Myocyte (in vitro differentiated cells): ENCODE results near the gene MIEF1. TPM values are rescaled to one million over a fixed set of nuclear protein-coding genes. Genes with fewer than 3 reads are reported as not detected.

ENCODE experiments used
- DNase-seq: peaks from one replicate; pipeline ENCODE4 v3.0.0-alpha.2; 2012; ENCODE audit warnings: low read depth
- total RNA-seq: library from RNA; depleted of rRNA; stranded (reverse); fragments of >200 nt; gene quantifications from 2 replicates; pipeline ENCODE4 v1.2.3, GENCODE V29; 2014

Gene MIEF1
- total RNA-seq, 1 donor from 2014 or later = 21.0 TPM

- no peak for DNase-seq
Measured at GRCh38 chr22:39470451-39471291, 31.4 kb upstream of the MIEF1 start.

GRCh38 chr22:39471381-39472141, 30.5 kb upstream of the MIEF1 start:
- no peak for DNase-seq

GRCh38 chr22:39472570-39473556, 29.2 kb upstream of the MIEF1 start:
- no peak for DNase-seq

- no peak for DNase-seq
Measured at GRCh38 chr22:39473851-39474250, 28.2 kb upstream of the MIEF1 start.

- no peak for DNase-seq
Measured at GRCh38 chr22:39474351-39475111, 27.6 kb upstream of the MIEF1 start.

GRCh38 chr22:39475337-39475736, 26.8 kb upstream of the MIEF1 start:
- DNase-seq = no peak

- no peak for DNase-seq
Measured at GRCh38 chr22:39475902-39476301, 26.2 kb upstream of the MIEF1 start.

- no peak for DNase-seq
Measured at GRCh38 chr22:39476664-39477063, 25.4 kb upstream of the MIEF1 start.

GRCh38 chr22:39477542-39477941, 24.5 kb upstream of the MIEF1 start:
- no peak for DNase-seq

- DNase-seq = peak; percentile 46
Measured at GRCh38 chr22:39478441-39478850, 23.6 kb upstream of the MIEF1 start.

GRCh38 chr22:39479254-39479653, 22.8 kb upstream of the MIEF1 start:
- no peak for DNase-seq

- no peak for DNase-seq
Measured at GRCh38 chr22:39480557-39480956, 21.5 kb upstream of the MIEF1 start.

- DNase-seq = no peak
Measured at GRCh38 chr22:39481054-39481453, 21.0 kb upstream of the MIEF1 start.

- no peak for DNase-seq
Measured at GRCh38 chr22:39481595-39481994, 20.5 kb upstream of the MIEF1 start.

- DNase-seq = peak; percentile 65
Measured at GRCh38 chr22:39482768-39483167, 19.3 kb upstream of the MIEF1 start.

- no peak for DNase-seq
Measured at GRCh38 chr22:39486951-39487825, 14.9 kb upstream of the MIEF1 start.

GRCh38 chr22:39487826-39488520, 14.1 kb upstream of the MIEF1 start:
- no peak for DNase-seq

GRCh38 chr22:39488563-39489083, 13.5 kb upstream of the MIEF1 start:
- DNase-seq = no peak
